ENCODE results near the gene LRRC55.
A peak's percentile ranks its signal among the peaks of the same experiment; 100 is the strongest.
"Not testable (repeated sequence)": the region's sequence is repeated elsewhere in the genome, so short reads cannot be mapped to it uniquely, and the experiment has no call there.

LRRC55 gene

DNA sequence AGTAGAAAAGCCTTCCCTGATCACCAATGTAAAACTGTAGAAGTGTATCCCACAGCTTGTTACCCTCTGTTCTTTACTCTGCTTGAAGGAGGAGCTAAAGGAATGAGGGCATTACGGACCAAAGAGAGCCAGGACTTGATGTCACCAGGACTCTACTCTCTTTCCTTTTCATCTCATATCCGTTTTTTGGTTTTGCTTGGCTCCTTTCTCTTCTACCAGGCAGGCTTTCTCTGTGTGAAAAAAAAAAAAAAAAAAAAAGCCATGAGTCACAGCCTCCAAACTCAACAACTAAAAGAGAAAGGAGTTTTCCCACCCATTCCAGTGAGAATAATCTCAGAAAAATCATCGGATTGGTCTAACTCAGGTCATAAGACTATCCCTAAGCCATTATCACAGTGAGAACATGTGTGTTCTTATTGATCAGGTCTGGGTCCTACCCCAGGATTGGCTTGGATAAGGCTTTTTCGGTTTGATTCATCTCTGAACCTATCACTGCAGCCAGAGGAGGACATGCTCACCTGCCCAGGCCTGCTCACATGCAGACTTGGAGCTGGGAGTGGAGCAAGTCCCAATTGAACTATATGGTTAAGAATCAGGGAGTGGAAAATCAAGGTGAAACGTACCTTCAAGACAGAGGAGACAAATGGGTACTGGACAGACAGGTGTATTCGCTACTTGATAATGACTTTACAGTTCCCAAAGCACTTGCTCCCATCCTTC is 19.4 kb upstream of the LRRC55 start:
- no peak for DNase-seq

DNA sequence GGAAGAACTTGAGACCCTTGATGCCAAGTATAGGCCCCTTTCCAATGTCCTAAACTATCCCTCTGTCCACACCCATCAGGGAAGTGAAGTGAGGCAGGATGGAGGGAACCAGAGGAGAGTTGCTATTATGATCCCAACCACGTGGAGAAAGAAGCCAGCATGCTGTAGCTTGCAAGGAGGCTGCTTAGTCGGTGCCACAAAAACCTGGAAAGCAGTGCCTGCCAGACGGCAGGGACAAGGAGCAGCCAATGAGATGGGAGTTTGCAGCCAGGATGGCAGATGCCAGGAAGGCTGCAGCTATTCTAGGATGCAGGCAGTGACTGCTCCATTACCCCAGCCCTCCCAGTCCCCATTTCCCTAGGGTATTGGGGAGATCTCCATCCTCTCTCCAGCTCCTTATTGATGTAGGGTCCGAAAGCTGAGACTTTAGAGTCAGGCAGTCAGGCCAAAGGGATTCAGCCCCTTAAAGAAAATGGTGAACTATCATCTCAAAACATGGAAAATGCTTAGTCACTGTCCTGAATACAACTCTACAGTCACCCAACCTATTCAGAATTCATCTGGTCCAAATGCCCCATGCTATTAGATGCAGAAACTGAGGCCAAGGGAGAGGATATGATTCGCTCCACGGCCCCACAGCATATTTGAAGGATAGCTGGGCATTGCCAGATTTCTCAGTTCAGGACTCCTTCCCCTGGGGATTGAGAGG is 18.4 kb upstream of the LRRC55 start:
- DNase-seq: peak in 1 of 14 donors; percentile 12

GRCh38 chr11:57164317-57164716 is 17.4 kb upstream of the LRRC55 start:
- DNase-seq: no peak

GRCh38 chr11:57167125-57167846 is 14.5 kb upstream of the LRRC55 start:
- DNase-seq: peak in 10 of 14 donors; percentile 4 to 52 (median 30)

DNA sequence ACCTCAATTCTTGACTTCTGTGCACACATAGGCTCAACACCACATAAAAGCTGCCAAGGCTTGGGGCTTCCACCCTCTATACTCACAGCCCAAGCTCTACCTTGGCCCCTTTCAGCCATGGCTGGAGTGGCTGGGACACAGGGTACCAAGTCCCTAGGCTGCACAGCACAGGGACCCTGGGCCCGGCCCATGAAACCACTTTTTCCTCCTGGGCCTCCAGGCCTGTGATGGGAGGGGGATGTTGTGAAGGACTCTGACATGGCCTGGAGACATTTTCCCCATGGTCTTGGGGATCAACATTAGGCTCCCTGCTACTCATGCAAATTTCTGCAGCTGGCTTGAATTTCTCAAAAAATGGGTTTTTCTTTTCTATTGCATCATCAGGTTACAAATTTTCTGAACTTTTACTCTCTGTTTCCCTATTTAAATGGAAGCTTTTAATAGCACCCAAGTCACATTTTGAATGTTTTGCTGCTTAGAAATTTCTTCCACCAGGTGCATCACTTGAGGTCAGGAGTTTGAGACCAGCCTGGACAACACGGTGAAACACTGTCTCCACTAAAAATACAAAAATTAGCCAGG is 11.9 kb upstream of the LRRC55 start:
- DNase-seq: not testable (repeated sequence)

GRCh38 chr11:57172031-57172430 is 9.7 kb upstream of the LRRC55 start:
- DNase-seq: no peak

GRCh38 chr11:57174656-57175055 is 7.1 kb upstream of the LRRC55 start:
- DNase-seq: no peak

DNA sequence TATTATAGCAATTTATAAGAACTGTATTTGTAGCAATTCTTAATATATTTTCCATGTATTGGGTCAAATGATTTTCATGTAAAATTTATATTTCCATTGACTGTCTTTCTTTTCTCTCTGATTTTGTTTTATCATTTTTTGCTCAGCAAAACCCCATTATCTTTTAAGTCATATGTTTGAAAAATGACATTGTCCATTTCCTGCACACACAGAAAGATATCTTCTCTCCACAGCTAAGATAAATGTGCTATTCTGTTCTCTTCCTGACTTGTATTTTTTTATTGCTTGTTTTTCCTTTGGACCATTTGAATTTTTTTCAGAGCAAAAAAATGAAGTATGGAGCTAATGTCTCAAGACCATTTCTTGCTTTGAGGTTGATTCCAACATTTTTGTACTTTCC is 6.3 kb upstream of the LRRC55 start:
- DNase-seq: no peak

- no peak for DNase-seq
These were observed 3.4 kb upstream of the LRRC55 start for GRCh38 chr11:57178334-57178733.

GRCh38 chr11:57179681-57180080 is 2.1 kb upstream of the LRRC55 start:
- no peak for DNase-seq

DNA sequence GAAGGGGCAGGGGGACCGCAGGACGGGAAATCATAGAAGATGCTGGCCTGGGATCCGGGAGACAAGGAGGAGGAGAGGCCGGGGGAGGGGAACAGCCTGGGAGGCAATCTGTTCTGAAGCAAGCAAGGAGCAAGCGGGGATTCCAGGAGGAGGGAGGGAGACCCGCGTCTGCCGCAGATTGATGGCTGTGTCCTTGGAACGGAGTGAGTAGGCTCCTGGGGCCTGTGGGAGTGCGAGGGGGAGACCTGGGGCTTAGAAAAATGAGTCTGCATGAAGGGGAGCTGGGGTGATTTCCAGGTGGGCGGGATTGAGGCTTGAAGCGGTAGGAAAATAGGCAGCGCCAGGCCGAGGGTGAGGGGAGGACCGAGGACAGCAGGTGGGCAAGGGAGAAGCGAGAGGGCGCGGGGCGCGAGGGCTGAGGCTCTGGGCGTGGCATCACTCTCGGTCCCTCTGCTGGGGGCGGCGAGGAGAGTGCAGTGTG is 1.6 kb upstream of the LRRC55 start:
- DNase-seq: peak in 2 of 14 donors; percentile 4 to 72

- no peak for DNase-seq
These were observed 789 bp upstream of the LRRC55 start for GRCh38 chr11:57180964-57181363.

- DNase-seq: no peak
These were observed 1.1 kb downstream of the LRRC55 start for GRCh38 chr11:57182896-57183295.

DNA sequence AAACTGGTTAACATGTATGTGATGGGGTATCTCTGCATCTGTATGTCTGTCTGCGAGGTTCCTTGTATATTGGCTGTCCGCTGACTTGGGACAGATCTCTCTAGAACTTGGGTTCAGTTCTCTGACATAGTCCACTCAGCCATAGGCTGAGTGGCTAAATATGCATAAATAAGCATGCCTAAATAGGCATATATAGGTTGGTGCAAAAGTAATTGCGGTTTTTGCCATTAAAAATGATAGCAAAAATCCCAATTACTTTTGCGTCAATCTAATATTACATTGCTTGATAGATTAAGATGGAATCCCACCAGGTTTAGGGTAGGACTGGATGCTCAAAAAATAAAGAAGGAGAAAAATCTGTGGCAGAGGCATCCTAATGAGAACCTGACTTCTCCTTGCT is 8.8 kb downstream of the LRRC55 start:
- DNase-seq: no peak

GRCh38 chr11:57191311-57192219 is 9.8 kb downstream of the LRRC55 start:
- DNase-seq: no peak

DNA sequence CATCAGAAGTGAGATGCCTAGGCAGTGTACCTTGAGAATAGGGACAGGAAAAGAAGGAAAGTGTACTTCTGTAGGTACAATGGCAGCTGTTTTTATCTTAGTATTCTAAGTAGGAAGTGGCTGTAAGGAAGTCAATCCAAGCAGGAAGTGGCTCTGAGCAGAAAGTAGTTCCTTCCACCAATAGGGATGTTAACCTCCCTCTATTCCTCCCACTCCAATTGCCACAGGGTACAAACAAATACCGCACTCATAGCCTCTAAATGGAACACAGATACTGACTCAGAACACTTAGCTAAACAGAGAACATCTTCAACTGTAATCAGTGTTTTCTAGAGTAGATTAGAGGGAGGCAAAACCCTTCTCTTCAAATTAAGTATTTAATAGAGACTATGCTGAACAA is 10.6 kb downstream of the LRRC55 start:
- DNase-seq: no peak

- no peak for DNase-seq
These were observed 14.8 kb downstream of the LRRC55 start for GRCh38 chr11:57196596-57196995.

GRCh38 chr11:57197762-57198161 is 16.0 kb downstream of the LRRC55 start:
- no peak for DNase-seq

GRCh38 chr11:57199330-57199729 is 17.6 kb downstream of the LRRC55 start:
- DNase-seq: no peak

GRCh38 chr11:57200917-57201316 is 19.2 kb downstream of the LRRC55 start:
- DNase-seq: no peak

DNA sequence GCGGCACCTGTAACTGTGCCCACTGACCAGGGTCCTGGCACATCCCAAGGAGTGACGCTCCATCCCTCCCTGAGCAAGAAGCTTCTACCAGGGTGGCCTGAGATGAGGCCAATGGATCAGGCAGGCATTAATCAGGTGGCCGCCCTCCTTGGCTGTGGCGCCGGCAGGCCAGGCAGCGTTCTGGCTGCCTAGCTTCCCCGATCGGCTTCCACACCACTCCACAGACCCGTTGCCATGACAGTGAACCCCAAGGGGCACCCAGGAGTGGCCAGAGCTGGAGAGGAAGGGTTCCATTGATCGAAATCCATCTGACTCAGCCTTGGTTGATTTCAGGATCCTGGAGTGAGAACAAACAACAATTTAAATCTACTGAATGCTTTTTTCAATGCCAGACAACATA is 20.5 kb downstream of the LRRC55 start:
- DNase-seq: peak in 8 of 14 donors; percentile 16 to 82 (median 44)

GRCh38 chr11:57203359-57203758 is 21.6 kb downstream of the LRRC55 start:
- DNase-seq: no peak

Data from C1 segment of cervical spinal cord (tissue), 14 donors.